HCEC 1CT (cell line): Measurements from ENCODE around the gene PODXL2.
"Not testable (repeated sequence)": the region's sequence is repeated elsewhere in the genome, so short reads cannot be mapped to it uniquely, and the experiment has no call there.

ENCODE experiments used
- DNase-seq: peaks from one replicate; pipeline ENCODE4 v3.0.0-alpha.2; 2017

Gene PODXL2

GRCh38 chr3:127692501-127693335 lies 63.7 kb downstream of the PODXL2 start:
- no peak for DNase-seq

- no peak for DNase-seq
Measured at GRCh38 chr3:127693336-127693843, 64.4 kb downstream of the PODXL2 start.

GRCh38 chr3:127694467-127695215 lies 65.7 kb downstream of the PODXL2 start:
- no peak for DNase-seq

GRCh38 chr3:127697551-127698240 lies 68.7 kb downstream of the PODXL2 start:
- peak; percentile 73 for DNase-seq

GRCh38 chr3:127698286-127698685 lies 69.3 kb downstream of the PODXL2 start:
- no peak for DNase-seq

- no peak for DNase-seq
Measured at GRCh38 chr3:127698691-127699415, 69.9 kb downstream of the PODXL2 start.

- DNase-seq: peak; percentile 19
Measured at GRCh38 chr3:127699416-127700300, 70.7 kb downstream of the PODXL2 start.

- DNase-seq: no peak
Measured at GRCh38 chr3:127700406-127700805, 71.4 kb downstream of the PODXL2 start.

- DNase-seq: no peak
Measured at GRCh38 chr3:127701280-127701911, 72.4 kb downstream of the PODXL2 start.

- no peak for DNase-seq
Measured at GRCh38 chr3:127702151-127702578, 73.2 kb downstream of the PODXL2 start.

GRCh38 chr3:127704840-127705239 lies 75.9 kb downstream of the PODXL2 start:
- DNase-seq: not testable (repeated sequence)

GRCh38 chr3:127706312-127706711 lies 77.3 kb downstream of the PODXL2 start:
- no peak for DNase-seq

- no peak for DNase-seq
Measured at GRCh38 chr3:127706785-127707351, 77.9 kb downstream of the PODXL2 start.

- DNase-seq: no peak
Measured at GRCh38 chr3:127707851-127708411, 78.9 kb downstream of the PODXL2 start.

- DNase-seq: no peak
Measured at GRCh38 chr3:127708837-127709236, 79.9 kb downstream of the PODXL2 start.

- no peak for DNase-seq
Measured at GRCh38 chr3:127709320-127710060, 80.5 kb downstream of the PODXL2 start.

- DNase-seq: no peak
Measured at GRCh38 chr3:127710155-127710941, 81.4 kb downstream of the PODXL2 start.

GRCh38 chr3:127711021-127711695 lies 82.2 kb downstream of the PODXL2 start:
- no peak for DNase-seq
